ENCODE measurements around the gene CDCP1. TPM values are rescaled to one million over a fixed set of nuclear protein-coding genes. Genes with fewer than 3 reads are reported as not detected.

CDCP1 gene
- total RNA-seq, 1 donor, result 7.6 TPM

DNA sequence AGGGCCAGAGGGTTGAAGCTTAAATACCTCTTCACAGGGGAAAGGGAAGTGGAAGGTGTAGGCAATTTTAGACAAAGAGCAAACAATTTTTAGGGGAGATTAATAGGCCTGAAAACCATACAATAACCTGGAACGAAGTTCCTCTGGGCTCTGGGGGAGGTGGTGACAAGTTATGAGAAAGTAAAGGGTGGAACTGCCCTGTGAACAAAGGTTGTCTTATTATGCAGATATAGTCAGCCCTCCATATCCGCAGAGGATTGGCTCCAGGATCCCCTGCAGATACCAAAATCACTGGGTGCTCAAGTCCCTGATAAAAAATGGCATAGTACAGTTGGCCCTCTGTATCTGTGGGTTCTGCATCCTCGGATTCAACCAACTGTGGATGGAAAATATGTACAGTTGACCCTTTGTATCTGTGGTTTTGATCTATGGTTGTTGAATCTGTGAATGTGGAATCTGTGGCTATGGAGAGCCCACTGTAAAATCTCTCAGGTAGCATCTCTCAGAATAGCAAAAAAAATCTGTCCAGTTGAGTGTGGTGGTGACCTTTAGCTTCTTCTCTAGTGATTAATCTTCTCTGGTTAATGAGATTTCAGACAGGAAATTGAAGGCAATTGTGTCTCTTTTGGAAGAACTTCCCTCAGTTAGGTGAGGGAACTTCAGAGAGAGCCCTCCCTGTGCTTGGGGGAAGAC, 79.9 kb downstream of the CDCP1 start:
- Histone ChIP-seq H3K79me2 (ENCODE audit: insufficient read depth, low read length) (no peaks in the 10 kb centered on the region), H3K4me1 (ENCODE audit: insufficient read depth, low read length) (peaks cover 18% of the 10 kb centered on the region), H3K27ac (ENCODE audit: low read depth, low read length) (no peak overlapping the region), H4K20me1 (ENCODE audit: insufficient read depth, low read length) (no peaks in the 10 kb centered on the region), H3K9me3 (ENCODE audit: low read depth, low read length) (no peaks in the 10 kb centered on the region), H3K27me3 (ENCODE audit: insufficient read depth, low read length) (no peaks in the 10 kb centered on the region), H3K4me3 (ENCODE audit: insufficient read depth, low read length) (no peak overlapping the region), H3K4me2 (ENCODE audit: insufficient read depth, low read length) (no peak overlapping the region), H2AFZ (ENCODE audit: low read length) (no peak overlapping the region), H3K36me3 (ENCODE audit: insufficient read depth, low read length) (no peaks in the 10 kb centered on the region)
- TF ChIP-seq, protein P1, sequence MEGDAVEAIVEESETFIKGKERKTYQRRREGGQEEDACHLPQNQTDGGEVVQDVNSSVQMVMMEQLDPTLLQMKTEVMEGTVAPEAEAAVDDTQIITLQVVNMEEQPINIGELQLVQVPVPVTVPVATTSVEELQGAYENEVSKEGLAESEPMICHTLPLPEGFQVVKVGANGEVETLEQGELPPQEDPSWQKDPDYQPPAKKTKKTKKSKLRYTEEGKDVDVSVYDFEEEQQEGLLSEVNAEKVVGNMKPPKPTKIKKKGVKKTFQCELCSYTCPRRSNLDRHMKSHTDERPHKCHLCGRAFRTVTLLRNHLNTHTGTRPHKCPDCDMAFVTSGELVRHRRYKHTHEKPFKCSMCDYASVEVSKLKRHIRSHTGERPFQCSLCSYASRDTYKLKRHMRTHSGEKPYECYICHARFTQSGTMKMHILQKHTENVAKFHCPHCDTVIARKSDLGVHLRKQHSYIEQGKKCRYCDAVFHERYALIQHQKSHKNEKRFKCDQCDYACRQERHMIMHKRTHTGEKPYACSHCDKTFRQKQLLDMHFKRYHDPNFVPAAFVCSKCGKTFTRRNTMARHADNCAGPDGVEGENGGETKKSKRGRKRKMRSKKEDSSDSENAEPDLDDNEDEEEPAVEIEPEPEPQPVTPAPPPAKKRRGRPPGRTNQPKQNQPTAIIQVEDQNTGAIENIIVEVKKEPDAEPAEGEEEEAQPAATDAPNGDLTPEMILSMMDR (IDR thresholded peaks at IDR 0.05; ENCODE audit: extremely low read depth, low read depth, low read length), result no peak
- DNase-seq (ENCODE audit: insufficient read length, low spot score, missing footprints), result no peak

GRCh38 chr3:45065373-45065720, 80.8 kb downstream of the CDCP1 start:
- Histone ChIP-seq H3K4me2 (ENCODE audit: insufficient read depth, low read length) (no peak overlapping the region), H3K4me3 (ENCODE audit: insufficient read depth, low read length) (no peak overlapping the region), H4K20me1 (ENCODE audit: insufficient read depth, low read length) (no peaks in the 10 kb centered on the region)

DNA sequence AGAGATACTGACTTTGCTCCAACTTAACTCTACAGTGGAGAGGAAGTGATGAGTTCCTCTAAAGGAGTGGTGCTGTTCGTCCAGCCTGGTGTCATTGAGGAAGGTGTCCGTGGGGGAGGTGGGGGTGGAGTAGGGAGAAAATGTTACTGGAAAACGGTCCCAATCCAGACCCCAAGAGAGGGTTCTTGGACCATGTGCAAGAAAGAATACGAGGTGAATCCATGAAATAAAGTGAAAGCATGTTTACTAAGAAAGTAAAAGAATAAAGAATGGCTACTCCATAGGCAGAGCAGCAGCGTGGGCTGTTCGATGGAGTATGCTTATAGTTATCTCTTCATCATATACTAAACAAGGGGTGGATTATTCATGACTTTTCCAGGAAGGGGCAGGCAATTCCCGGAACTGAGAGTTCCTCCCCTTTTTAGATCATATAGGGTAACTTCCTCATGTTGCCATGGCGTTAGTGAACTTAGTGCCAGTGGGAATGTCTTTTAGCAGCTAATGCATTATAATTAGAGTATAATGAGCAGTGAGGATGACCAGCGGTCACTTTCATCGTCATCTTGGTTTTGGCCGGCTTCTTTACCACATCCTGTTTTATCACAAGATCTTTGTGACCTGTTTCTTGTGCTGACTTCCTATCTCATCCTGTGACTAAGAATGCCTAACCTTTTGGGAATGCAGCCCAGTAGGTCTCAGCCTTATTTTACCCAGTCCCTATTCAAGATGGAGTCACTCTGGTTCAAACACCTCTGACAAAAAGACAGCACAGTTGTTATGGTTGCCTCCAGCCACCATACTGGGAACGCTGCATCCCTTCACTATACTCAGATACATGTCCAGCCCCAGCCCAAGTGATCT, 81.4 kb downstream of the CDCP1 start:
- Histone ChIP-seq H3K4me3 (ENCODE audit: insufficient read depth, low read length) (peak overlapping the region; percentile 51), H3K79me2 (ENCODE audit: insufficient read depth, low read length) (no peaks in the 10 kb centered on the region), H3K36me3 (ENCODE audit: insufficient read depth, low read length) (no peaks in the 10 kb centered on the region), H3K27ac (ENCODE audit: low read depth, low read length) (peak overlapping the region; percentile 91), H3K27me3 (ENCODE audit: insufficient read depth, low read length) (no peaks in the 10 kb centered on the region), H3K4me1 (ENCODE audit: insufficient read depth, low read length) (peaks cover 26% of the 10 kb centered on the region), H2AFZ (ENCODE audit: low read length) (peak overlapping the region; percentile 69), H4K20me1 (ENCODE audit: insufficient read depth, low read length) (no peaks in the 10 kb centered on the region), H3K4me2 (ENCODE audit: insufficient read depth, low read length) (peak overlapping the region; percentile 82), H3K9me3 (ENCODE audit: low read depth, low read length) (no peaks in the 10 kb centered on the region)
- TF ChIP-seq, protein P1 (IDR thresholded peaks at IDR 0.05; ENCODE audit: extremely low read depth, low read depth, low read length), result no peak
- no peak for DNase-seq (ENCODE audit: insufficient read length, low spot score, missing footprints)

More at GRCh38 chr3:45065373-45065720, 80.8 kb downstream of the CDCP1 start:
- TF ChIP-seq, protein P1 (IDR thresholded peaks at IDR 0.05; ENCODE audit: extremely low read depth, low read depth, low read length), result no peak
- no peaks in the 10 kb centered on the region for H3K79me2 ChIP-seq (ENCODE audit: insufficient read depth, low read length)
- no peak overlapping the region for H2AFZ ChIP-seq (ENCODE audit: low read length)
- DNase-seq (ENCODE audit: insufficient read length, low spot score, missing footprints), result no peak
- no peaks in the 10 kb centered on the region for H3K27me3 ChIP-seq (ENCODE audit: insufficient read depth, low read length)
- H3K27ac ChIP-seq (ENCODE audit: low read depth, low read length), result peak overlapping the region; percentile 91
- H3K4me1 ChIP-seq (ENCODE audit: insufficient read depth, low read length), result peaks cover 26% of the 10 kb centered on the region
- H3K9me3 ChIP-seq (ENCODE audit: low read depth, low read length), result no peaks in the 10 kb centered on the region
- no peaks in the 10 kb centered on the region for H3K36me3 ChIP-seq (ENCODE audit: insufficient read depth, low read length)

GRCh38 chr3:45062697-45063070, 83.5 kb downstream of the CDCP1 start:
- Histone ChIP-seq H4K20me1 (ENCODE audit: insufficient read depth, low read length) (no peaks in the 10 kb centered on the region), H3K36me3 (ENCODE audit: insufficient read depth, low read length) (no peaks in the 10 kb centered on the region), H3K4me1 (ENCODE audit: insufficient read depth, low read length) (peaks cover 36% of the 10 kb centered on the region), H3K4me3 (ENCODE audit: insufficient read depth, low read length) (no peak overlapping the region), H3K9me3 (ENCODE audit: low read depth, low read length) (no peaks in the 10 kb centered on the region), H3K4me2 (ENCODE audit: insufficient read depth, low read length) (no peak overlapping the region), H3K27me3 (ENCODE audit: insufficient read depth, low read length) (no peaks in the 10 kb centered on the region), H3K79me2 (ENCODE audit: insufficient read depth, low read length) (no peaks in the 10 kb centered on the region), H3K27ac (ENCODE audit: low read depth, low read length) (peak overlapping the region; percentile 42), H2AFZ (ENCODE audit: low read length) (no peak overlapping the region)
- DNase-seq (ENCODE audit: insufficient read length, low spot score, missing footprints), result no peak
- TF ChIP-seq, protein P1 (IDR thresholded peaks at IDR 0.05; ENCODE audit: extremely low read depth, low read depth, low read length), result no peak

Measured in osteoblast (primary cell).